ENCODE measurements around the gene GCFC2. TPM values are rescaled to one million over a fixed set of nuclear protein-coding genes. Genes with fewer than 3 reads are reported as not detected.

GCFC2 gene
- total RNA-seq, 1 experiment from 2014 or later: 38.6 TPM

DNA sequence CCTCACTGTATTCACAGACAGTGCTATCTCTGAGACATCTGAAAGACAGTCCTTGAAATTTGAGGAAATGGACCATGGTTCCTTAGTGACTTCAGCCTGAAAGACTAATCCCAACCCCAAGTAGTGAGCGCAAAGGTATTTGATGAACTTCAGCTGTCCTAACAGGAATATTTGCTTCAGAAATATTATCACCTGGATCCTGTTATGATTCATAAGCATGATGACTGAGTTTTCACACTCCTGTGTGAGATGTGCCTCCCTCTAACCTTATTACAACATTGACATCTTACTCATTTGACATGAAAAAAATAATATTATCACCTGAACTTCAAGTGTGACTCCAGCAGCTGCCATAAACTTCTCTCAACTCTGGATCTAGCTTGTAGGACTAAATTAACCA is 75.8 kb downstream of the GCFC2 start:
- DNase-seq (ENCODE audit: low spot score): no peak
- in situ Hi-C loops (cut with HindIII; ENCODE audit: low sequenced_read_pairs): no loop called here

GRCh38 chr2:75633620-75634019 is 77.1 kb downstream of the GCFC2 start:
- no peak for DNase-seq (ENCODE audit: low spot score)
- in situ Hi-C loops (cut with HindIII; ENCODE audit: low sequenced_read_pairs): no loop called here

- no peak for DNase-seq (ENCODE audit: low spot score)
- in situ Hi-C loops (cut with HindIII; ENCODE audit: low sequenced_read_pairs): no loop called here
Observed at GRCh38 chr2:75632813-75633212, 77.9 kb downstream of the GCFC2 start.

GRCh38 chr2:75632091-75632701 is 78.5 kb downstream of the GCFC2 start:
- DNase-seq (ENCODE audit: low spot score): no peak
- in situ Hi-C loops (cut with HindIII; ENCODE audit: low sequenced_read_pairs): no loop called here

DNA sequence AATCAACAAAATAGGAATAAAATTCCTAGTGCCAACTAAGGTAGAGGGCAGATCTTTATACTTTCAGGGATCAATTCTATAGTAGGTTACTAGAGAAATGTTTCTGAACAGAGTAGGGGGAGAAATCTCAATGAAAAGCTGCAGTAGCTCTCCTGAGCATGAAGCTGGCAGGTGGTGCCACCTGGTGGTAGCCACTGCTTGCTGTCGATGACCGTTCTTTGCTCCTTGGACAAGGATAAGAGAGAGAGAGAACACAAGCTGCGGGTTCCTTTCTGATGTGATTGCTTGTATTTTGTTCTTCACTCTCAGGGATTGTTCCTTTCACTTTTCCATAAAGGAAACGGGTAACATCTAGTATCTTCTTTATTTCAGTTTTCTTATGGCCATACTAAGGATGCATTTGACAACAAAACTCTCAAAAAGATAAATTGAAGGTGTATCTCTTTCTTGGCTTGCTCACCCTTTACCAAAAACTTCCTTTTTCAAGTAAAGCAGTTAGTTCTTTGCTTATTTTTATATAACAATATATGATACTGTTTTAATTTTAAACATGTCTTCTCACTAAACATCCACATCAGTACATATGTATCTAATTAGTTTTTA is 82.7 kb downstream of the GCFC2 start:
- DNase-seq (ENCODE audit: low spot score): peak; percentile 75
- in situ Hi-C loops (cut with HindIII; ENCODE audit: low sequenced_read_pairs): no loop called here

DNA sequence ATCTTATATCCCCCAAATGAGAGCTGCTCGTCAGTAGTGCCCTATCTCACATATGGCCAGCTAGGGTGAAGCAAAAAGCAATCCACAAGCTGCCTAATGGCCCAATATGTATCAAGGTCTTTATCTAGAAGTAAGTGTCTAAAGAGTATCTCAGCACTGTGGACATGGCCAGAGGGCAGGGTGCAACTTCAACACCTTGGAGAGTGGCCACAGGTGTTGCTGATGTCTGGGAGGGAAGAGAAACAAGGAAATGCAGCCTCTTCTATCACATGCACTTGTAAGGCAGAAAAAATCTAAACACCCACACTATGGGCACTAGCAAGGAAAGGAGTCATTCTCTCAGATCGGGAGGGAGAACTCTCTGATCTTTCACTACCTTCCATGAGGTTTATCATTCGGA is 87.8 kb downstream of the GCFC2 start:
- in situ Hi-C loops (cut with HindIII; ENCODE audit: low sequenced_read_pairs): no loop called here

DNA sequence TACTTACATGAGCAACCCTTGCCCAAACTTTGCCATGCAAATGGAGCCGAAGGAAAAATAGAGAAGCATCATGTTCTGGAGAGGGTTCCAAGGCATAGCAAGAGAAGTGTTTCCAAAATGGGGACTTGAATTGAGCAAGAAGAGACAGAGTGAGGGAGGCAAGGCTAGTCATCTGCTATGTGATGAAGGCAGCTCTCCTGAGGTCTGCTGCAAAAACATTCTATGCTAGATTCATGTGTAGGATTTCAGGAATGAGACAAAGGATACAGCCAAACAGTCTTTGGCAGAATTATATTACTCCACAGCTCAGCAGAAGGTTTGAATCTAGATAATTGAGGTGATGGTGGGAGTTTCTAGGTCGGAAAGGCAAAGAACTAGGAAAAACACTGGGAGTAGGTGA is 88.2 kb downstream of the GCFC2 start:
- in situ Hi-C loops (cut with HindIII; ENCODE audit: low sequenced_read_pairs): no loop called here
- DNase-seq (ENCODE audit: low spot score): no peak

More for the DNA sequence above, 87.8 kb downstream of the GCFC2 start:
- DNase-seq (ENCODE audit: low spot score): no peak

GRCh38 chr2:75621228-75621627 is 89.5 kb downstream of the GCFC2 start:
- no peak for DNase-seq (ENCODE audit: low spot score)
- in situ Hi-C loops (cut with HindIII; ENCODE audit: low sequenced_read_pairs): no loop called here

- no peak for DNase-seq (ENCODE audit: low spot score)
- in situ Hi-C loops (cut with HindIII; ENCODE audit: low sequenced_read_pairs): no loop called here
Observed at GRCh38 chr2:75619956-75620740, 90.6 kb downstream of the GCFC2 start.

DNA sequence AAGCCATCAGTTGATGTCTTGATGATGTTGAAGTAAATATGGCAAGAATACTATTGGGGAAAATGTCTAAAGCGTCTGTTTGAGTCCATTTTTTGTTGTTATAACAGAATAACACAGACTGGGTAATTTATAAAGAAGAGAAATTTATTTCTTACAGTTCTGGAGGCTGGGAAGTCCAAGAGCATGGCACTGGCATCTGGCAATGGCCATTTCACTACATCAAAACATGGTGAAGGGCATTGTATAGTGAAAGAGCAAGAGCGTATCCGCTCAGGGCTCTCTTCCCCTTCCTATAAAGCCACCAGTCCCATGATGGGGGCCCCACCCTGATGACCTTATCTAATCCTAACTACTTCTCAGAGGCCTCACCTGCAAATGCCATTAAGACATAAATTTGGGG is 93.8 kb downstream of the GCFC2 start:
- no peak for DNase-seq (ENCODE audit: low spot score)
- in situ Hi-C loops (cut with HindIII; ENCODE audit: low sequenced_read_pairs): no loop called here

DNA sequence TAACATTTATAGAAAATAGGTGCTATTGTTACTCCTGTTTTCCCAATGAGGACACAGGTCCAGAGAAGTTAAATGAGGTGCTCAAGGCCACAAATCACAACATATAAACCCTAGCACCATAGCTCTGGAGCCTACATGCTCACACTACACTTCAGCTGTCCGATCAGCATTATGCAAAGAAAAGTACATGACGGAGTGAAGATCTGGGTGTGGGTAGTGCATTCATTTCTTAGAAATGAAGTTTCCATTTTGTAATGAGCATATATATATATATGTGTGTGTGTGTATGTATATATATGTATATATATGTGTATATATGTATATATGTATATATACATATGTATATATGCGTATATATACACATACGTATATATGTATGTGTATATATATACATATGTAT is 94.3 kb downstream of the GCFC2 start:
- in situ Hi-C loops (cut with HindIII; ENCODE audit: low sequenced_read_pairs): no loop called here
- no peak for DNase-seq (ENCODE audit: low spot score)

DNA sequence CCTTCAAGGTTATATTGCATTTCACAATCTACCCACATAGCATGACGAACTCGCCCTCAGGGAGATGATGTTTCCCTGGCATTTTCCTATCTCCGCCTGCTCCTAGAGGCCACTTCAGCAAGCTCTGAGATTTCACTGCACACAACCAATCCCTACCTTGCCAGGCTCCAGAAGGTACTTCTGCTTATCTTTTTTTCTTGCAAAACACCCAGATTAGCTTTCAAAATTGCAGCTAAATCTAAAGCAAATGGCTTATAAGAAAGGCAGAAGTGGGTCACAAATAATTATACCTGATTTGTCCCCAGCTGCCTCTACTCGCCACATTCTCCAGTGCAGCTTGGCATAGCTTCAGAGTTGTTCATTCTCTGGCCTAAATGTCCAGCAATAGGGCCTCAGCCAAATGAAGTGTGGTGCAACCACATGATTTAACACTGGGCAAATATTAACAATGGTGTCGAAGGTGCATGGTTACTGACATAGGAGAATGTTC is 96.5 kb downstream of the GCFC2 start:
- in situ Hi-C loops (cut with HindIII; ENCODE audit: low sequenced_read_pairs): no loop called here

GRCh38 chr2:75612862-75613243 is 97.9 kb downstream of the GCFC2 start:
- in situ Hi-C loops (cut with HindIII; ENCODE audit: low sequenced_read_pairs): no loop called here
- no peak for DNase-seq (ENCODE audit: low spot score)

More for the DNA sequence above, 96.5 kb downstream of the GCFC2 start:
- no peak for DNase-seq (ENCODE audit: low spot score)

Other genes starting within 250 kb of the GCFC2 start
- gene EVA1A, start 150.0 kb downstream of the GCFC2 start, total RNA-seq (2014; rRNA removed; shearing (Covaris generic)): 97.2 and 126 TPM in 2 replicates
- 91.3 and 117 TPM in 2 replicates for gene MRPL19, start 64.1 kb downstream of the GCFC2 start, total RNA-seq (2014; rRNA removed; shearing (Covaris generic))

Measured in G401 (cell line).